Measurements from ENCODE around the gene KIF22.
"Not testable (repeated sequence)": the region's sequence is repeated elsewhere in the genome, so short reads cannot be mapped to it uniquely, and the experiment has no call there.

KIF22 gene

GRCh38 chr16:29770250-29770929, 20.2 kb upstream of the KIF22 start:
- Histone ChIP-seq H3K79me2 (ENCODE audit: insufficient read depth, low read depth) (no peaks in the 10 kb centered on the region), H3K27me3 (ENCODE audit: insufficient read depth, low read depth) (no peaks in the 10 kb centered on the region), H3K36me3 (ENCODE audit: insufficient read depth) (no peaks in the 10 kb centered on the region), H3K4me2 (no peak overlapping the region), H3K27ac (no peak overlapping the region), H2AFZ (ENCODE audit: low read depth) (no peak overlapping the region), H4K20me1 (ENCODE audit: insufficient read depth) (no peaks in the 10 kb centered on the region), H3K4me1 (ENCODE audit: low read depth, poor library complexity, severe bottlenecking) (peaks cover 5% of the 10 kb centered on the region), H3K9ac (no peak overlapping the region), H3K4me3 (IDR thresholded peaks at IDR 0.05; ENCODE audit: insufficient read depth, low read depth, low read length) (no peak overlapping the region)
- TF ChIP-seq CTCF (conservative IDR thresholded peaks at IDR 0.05; ENCODE audit: low read depth, low read length): no peak

GRCh38 chr16:29772330-29772729, 18.2 kb upstream of the KIF22 start:
- H3K4me2 ChIP-seq; H3K9ac ChIP-seq; H3K27ac ChIP-seq; H3K79me2 ChIP-seq (ENCODE audit: insufficient read depth, low read depth); H2AFZ ChIP-seq (ENCODE audit: low read depth); H4K20me1 ChIP-seq (ENCODE audit: insufficient read depth); H3K4me3 ChIP-seq (IDR thresholded peaks at IDR 0.05; ENCODE audit: insufficient read depth, low read depth, low read length); H3K36me3 ChIP-seq (ENCODE audit: insufficient read depth); H3K27me3 ChIP-seq (ENCODE audit: insufficient read depth, low read depth); H3K4me1 ChIP-seq (ENCODE audit: low read depth, poor library complexity, severe bottlenecking): not testable (repeated sequence)

- Histone ChIP-seq H2AFZ (ENCODE audit: low read depth) (no peak overlapping the region), H3K4me3 (IDR thresholded peaks at IDR 0.05; ENCODE audit: insufficient read depth, low read depth, low read length) (no peak overlapping the region)
Measured at GRCh38 chr16:29774730-29775129, 15.8 kb upstream of the KIF22 start.

GRCh38 chr16:29775742-29776408, 14.7 kb upstream of the KIF22 start:
- Histone ChIP-seq H3K4me2 (no peak overlapping the region), H3K4me1 (ENCODE audit: low read depth, poor library complexity, severe bottlenecking) (peaks cover 5% of the 10 kb centered on the region), H3K27ac (no peak overlapping the region), H3K79me2 (ENCODE audit: insufficient read depth, low read depth) (no peaks in the 10 kb centered on the region), H3K4me3 (IDR thresholded peaks at IDR 0.05; ENCODE audit: insufficient read depth, low read depth, low read length) (no peak overlapping the region), H2AFZ (ENCODE audit: low read depth) (peak overlapping the region; percentile 14; the same call in 1 of the 2 replicates), H3K9ac (no peak overlapping the region), H3K36me3 (ENCODE audit: insufficient read depth) (no peaks in the 10 kb centered on the region), H4K20me1 (ENCODE audit: insufficient read depth) (no peaks in the 10 kb centered on the region), H3K27me3 (ENCODE audit: insufficient read depth, low read depth) (0 out of 2 replicates have a peak, but pooled peaks cover 4% of the 10 kb centered on the region)
- no peak for TF ChIP-seq CTCF (conservative IDR thresholded peaks at IDR 0.05; ENCODE audit: low read depth, low read length)

More at GRCh38 chr16:29774730-29775129, 15.8 kb upstream of the KIF22 start:
- Histone ChIP-seq H3K9ac (no peak overlapping the region), H4K20me1 (ENCODE audit: insufficient read depth) (no peaks in the 10 kb centered on the region), H3K4me1 (ENCODE audit: low read depth, poor library complexity, severe bottlenecking) (peaks cover 5% of the 10 kb centered on the region), H3K79me2 (ENCODE audit: insufficient read depth, low read depth) (no peaks in the 10 kb centered on the region), H3K36me3 (ENCODE audit: insufficient read depth) (no peaks in the 10 kb centered on the region), H3K27ac (no peak overlapping the region), H3K4me2 (no peak overlapping the region), H3K27me3 (ENCODE audit: insufficient read depth, low read depth) (0 out of 2 replicates have a peak, but pooled peaks cover 4% of the 10 kb centered on the region)
- TF ChIP-seq CTCF (conservative IDR thresholded peaks at IDR 0.05; ENCODE audit: low read depth, low read length): no peak

Measured in KMS-11 (cell line).